HepG2 (cell line): Measurements from ENCODE around the gene PGAP3. TPM values are rescaled to one million over a fixed set of nuclear protein-coding genes. Genes with fewer than 3 reads are reported as not detected.

ENCODE experiments used
- ATAD3A ChIP-seq: sonication (generic); formaldehyde crosslinking; IDR thresholded peaks from 2 replicates; pipeline ENCODE4 v1.4.0; 2020; ENCODE audit warnings: missing genetic modification reagents
- CAMTA2 ChIP-seq: sonication (generic); formaldehyde crosslinking; IDR thresholded peaks from 2 replicates; pipeline ENCODE4 v1.4.0; 2020; ENCODE audit warnings: mild to moderate bottlenecking, missing genetic modification reagents, borderline replicate concordance
- FOXO1 ChIP-seq: sonication (generic); formaldehyde crosslinking; IDR thresholded peaks from 2 replicates; pipeline ENCODE4 v1.4.0; 2020; ENCODE audit warnings: missing genetic modification reagents
- MAFK ChIP-seq, 2 experiments: IDR thresholded peaks in 1 of 2; conservative IDR thresholded peaks in 1 of 2; 2 replicates each; pipeline ENCODE4 v1.6.1; 2011; ENCODE audit warnings: improper control_type of control experiment in 2 of 2, low read length in 2 of 2
- NFE2L1 ChIP-seq: sonication (generic); formaldehyde crosslinking; IDR thresholded peaks from 2 replicates; pipeline ENCODE4 v1.4.0; 2020; ENCODE audit warnings: missing genetic modification reagents, mild to moderate bottlenecking, borderline replicate concordance
- NR2F2 ChIP-seq: IDR thresholded peaks from 2 replicates; pipeline ENCODE4 v1.6.1; 2012; ENCODE audit warnings: low read depth, inconsistent platforms, borderline replicate concordance
- ONECUT2 ChIP-seq: sonication (generic); formaldehyde crosslinking; IDR thresholded peaks from 2 replicates; pipeline ENCODE4 v1.4.0; 2020; ENCODE audit warnings: missing genetic modification reagents
- REL ChIP-seq: sonication (generic); formaldehyde crosslinking; conservative IDR thresholded peaks from 2 replicates; pipeline ENCODE4 v1.8.0; 2022; ENCODE audit warnings: mild to moderate bottlenecking, missing genetic modification reagents, moderate library complexity
- RFX5 ChIP-seq: IDR thresholded peaks from 2 replicates; pipeline ENCODE4 v1.6.1; 2011; ENCODE audit warnings: low read depth, low read length, improper control_type of control experiment
- STAG1 ChIP-seq: sonication (generic); formaldehyde crosslinking; IDR thresholded peaks from 2 replicates; pipeline ENCODE4 v1.4.0; 2020; ENCODE audit warnings: missing genetic modification reagents
- THAP11 ChIP-seq: IDR thresholded peaks from 2 replicates; pipeline ENCODE4 v1.6.1; 2016; ENCODE audit warnings: missing biosample characterization, missing genetic modification reagents
- TOPORS ChIP-seq: sonication (generic); formaldehyde crosslinking; IDR thresholded peaks from 2 replicates; pipeline ENCODE4 v1.8.0; 2023; ENCODE audit warnings: mild to moderate bottlenecking, missing genetic modification reagents
- WIZ ChIP-seq: sonication (generic); formaldehyde crosslinking; IDR thresholded peaks from 2 replicates; pipeline ENCODE4 v1.5.1; 2020; ENCODE audit warnings: mild to moderate bottlenecking, missing genetic modification reagents
- ZNF225 ChIP-seq: sonication (generic); formaldehyde crosslinking; IDR thresholded peaks from 2 replicates; pipeline ENCODE4 v1.4.0; 2020; ENCODE audit warnings: mild to moderate bottlenecking, missing genetic modification reagents
- ZNF274 ChIP-seq: sonication (generic); formaldehyde crosslinking; IDR thresholded peaks from 2 replicates; pipeline ENCODE4 v1.5.1; 2020; ENCODE audit warnings: mild to moderate bottlenecking, missing genetic modification reagents
- ZNF275 ChIP-seq: sonication (generic); formaldehyde crosslinking; IDR thresholded peaks from 2 replicates; pipeline ENCODE4 v1.8.0; 2022; ENCODE audit warnings: missing genetic modification reagents, mild to moderate bottlenecking, inconsistent platforms, borderline replicate concordance
- ZNF430 ChIP-seq: sonication (generic); formaldehyde crosslinking; IDR thresholded peaks from 2 replicates; pipeline ENCODE4 v1.9.0; 2021; ENCODE audit warnings: mild to moderate bottlenecking, missing genetic modification reagents
- ZNF513 ChIP-seq: sonication (generic); formaldehyde crosslinking; conservative IDR thresholded peaks from 2 replicates; pipeline ENCODE4 v1.5.0; 2020; ENCODE audit warnings: missing genetic modification reagents
- ZNF563 ChIP-seq: sonication (generic); formaldehyde crosslinking; IDR thresholded peaks from 2 replicates; pipeline ENCODE4 v1.8.0; 2022; ENCODE audit warnings: mild to moderate bottlenecking, moderate library complexity, missing genetic modification reagents
- ZNF75D ChIP-seq: sonication (generic); formaldehyde crosslinking; IDR thresholded peaks from 2 replicates; pipeline ENCODE4 v1.8.1; 2023; ENCODE audit warnings: missing genetic modification reagents, mild to moderate bottlenecking, borderline replicate concordance
- ZNF850 ChIP-seq: sonication (generic); formaldehyde crosslinking; conservative IDR thresholded peaks from 2 replicates; pipeline ENCODE4 v1.9.0; 2021; ENCODE audit warnings: mild to moderate bottlenecking, missing genetic modification reagents
- polyA plus RNA-seq, 8 experiments: library from polyadenylated mRNA; depleted of rRNA in 3 of 8; stranded (reverse) in 7 of 8; unstranded in 1 of 8; fragments of >200 nt; fragmentation: Illumina TruSeq in 4 of 8; extraction: Trizol in 4 of 8; gene quantifications; 2 replicates each; pipeline versions ENCODE4 v1.2.1 to v1.2.3, GENCODE V29; 2011 to 2016; ENCODE audit warnings: low read depth in 4 of 8, missing spikeins in 1 of 8, mixed read lengths in 1 of 8; ENCODE audit not compliant: insufficient read depth in 1 of 8
- total RNA-seq, 5 experiments: library from RNA; depleted of rRNA; stranded (reverse); fragments of >200 nt; fragmentation: Illumina TruSeq; extraction: Trizol; gene quantifications; 2 replicates each; pipeline ENCODE4 v1.2.3, GENCODE V29; 2016; ENCODE audit warnings: low read depth in 1 of 5
- TF ChIP-seq, protein P1 (sequence below): IDR thresholded peaks from 2 replicates; pipeline ENCODE4 v1.6.1; 2012; ENCODE audit warnings: low read depth, low read length, improper control_type of control experiment
- TF ChIP-seq, protein P2 (sequence below): sonication (generic); formaldehyde crosslinking; IDR thresholded peaks from 2 replicates; pipeline ENCODE4 v1.8.1; 2023; ENCODE audit warnings: mild to moderate bottlenecking, missing genetic modification reagents
- TF ChIP-seq, protein P3 (sequence below): sonication (generic); formaldehyde crosslinking; IDR thresholded peaks from 2 replicates; pipeline ENCODE4 v1.4.0; 2020; ENCODE audit warnings: mild to moderate bottlenecking, low read depth, missing genetic modification reagents

PGAP3 gene
- total and polyA plus RNA-seq, 2 of the 13 experiments (the other 11 are each of a cell fraction or from before 2014, with no cell fraction given) = 11.9 to 14.6 TPM

DNA sequence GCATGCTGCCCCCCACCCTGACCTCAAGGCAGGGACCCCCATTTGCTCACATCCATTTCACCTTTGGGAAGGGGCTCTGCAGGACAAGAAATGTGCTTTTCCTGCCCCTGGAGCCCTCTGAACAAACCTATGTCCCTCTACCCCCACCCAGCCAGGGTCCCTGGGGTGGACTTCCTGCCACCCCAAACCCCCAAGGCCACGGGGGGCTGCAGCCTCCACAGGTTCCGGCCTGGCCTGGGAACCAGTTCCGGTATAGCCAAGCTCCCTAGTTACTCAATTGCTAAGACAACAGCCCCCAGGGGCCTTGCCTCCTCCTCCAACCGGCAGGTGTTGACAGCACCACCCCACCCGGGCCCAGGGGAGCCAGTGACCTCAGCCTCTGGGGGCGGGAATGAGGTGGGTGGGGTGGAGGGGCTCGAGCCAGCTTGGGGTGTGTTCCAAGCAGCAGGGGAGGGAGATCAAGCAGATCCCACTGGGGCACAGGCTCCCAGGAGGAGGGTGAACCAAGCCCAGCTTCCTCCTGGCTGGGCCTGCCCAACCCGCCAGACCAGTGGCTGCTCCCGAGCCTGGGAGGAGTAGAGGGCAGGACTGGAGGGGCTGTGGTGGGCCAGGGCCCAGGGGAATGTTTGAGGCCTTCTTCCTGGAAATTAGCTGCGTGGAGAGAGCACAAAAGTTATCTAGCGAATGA is 13.0 kb downstream of the PGAP3 start (continued):
- TF ChIP-seq, protein P1, sequence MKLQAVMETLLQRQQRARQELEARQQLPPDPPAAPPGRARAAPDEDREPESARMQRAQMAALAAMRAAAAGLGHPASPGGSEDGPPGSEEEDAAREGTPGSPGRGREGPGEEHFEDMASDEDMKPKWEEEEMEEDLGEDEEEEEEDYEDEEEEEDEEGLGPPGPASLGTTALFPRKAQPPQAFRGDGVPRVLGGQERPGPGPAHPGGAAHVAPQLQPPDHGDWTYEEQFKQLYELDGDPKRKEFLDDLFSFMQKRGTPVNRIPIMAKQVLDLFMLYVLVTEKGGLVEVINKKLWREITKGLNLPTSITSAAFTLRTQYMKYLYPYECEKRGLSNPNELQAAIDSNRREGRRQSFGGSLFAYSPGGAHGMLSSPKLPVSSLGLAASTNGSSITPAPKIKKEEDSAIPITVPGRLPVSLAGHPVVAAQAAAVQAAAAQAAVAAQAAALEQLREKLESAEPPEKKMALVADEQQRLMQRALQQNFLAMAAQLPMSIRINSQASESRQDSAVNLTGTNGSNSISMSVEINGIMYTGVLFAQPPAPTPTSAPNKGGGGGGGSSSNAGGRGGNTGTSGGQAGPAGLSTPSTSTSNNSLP = no peak
- TF ChIP-seq FOXO1 (peak; percentile 53; the same call in 1 of the 2 replicates), STAG1 (CRISPR knock-in tag) (no peak), ZNF513 (no peak), ZNF850 (CRISPR knock-in tag) (no peak), THAP11 (CRISPR knock-in tag) (peak; percentile 66; the same call in 1 of the 2 replicates), ZNF225 (no peak), ATAD3A (CRISPR knock-in tag) (no peak), ZNF563 (CRISPR knock-in tag) (peak; percentile 53; the same call in 1 of the 2 replicates), MAFK (conservative IDR thresholded peaks at IDR 0.05 in 1 of 2, IDR thresholded peaks at IDR 0.05 in 1 of 2; ENCODE audit: low read length in 2 of 2) (no peak), NFE2L1 (CRISPR knock-in tag) (no peak), REL (0 out of 2 replicates have a peak, but pooled peaks have one; percentile 41), CAMTA2 (CRISPR knock-in tag) (no peak), WIZ (peak; percentile 57; the same call in 1 of the 2 replicates), ZNF75D (CRISPR knock-in tag) (no peak), ZNF274 (CRISPR knock-in tag) (no peak; the same call in 1 of the 2 replicates), TOPORS (no peak), NR2F2 (no peak), ZNF430 (CRISPR knock-in tag) (peak; percentile 64; the same call in 1 of the 2 replicates), RFX5 (no peak), ZNF275 (no peak), ONECUT2 (CRISPR knock-in tag) (no peak)
- TF ChIP-seq, protein P2, sequence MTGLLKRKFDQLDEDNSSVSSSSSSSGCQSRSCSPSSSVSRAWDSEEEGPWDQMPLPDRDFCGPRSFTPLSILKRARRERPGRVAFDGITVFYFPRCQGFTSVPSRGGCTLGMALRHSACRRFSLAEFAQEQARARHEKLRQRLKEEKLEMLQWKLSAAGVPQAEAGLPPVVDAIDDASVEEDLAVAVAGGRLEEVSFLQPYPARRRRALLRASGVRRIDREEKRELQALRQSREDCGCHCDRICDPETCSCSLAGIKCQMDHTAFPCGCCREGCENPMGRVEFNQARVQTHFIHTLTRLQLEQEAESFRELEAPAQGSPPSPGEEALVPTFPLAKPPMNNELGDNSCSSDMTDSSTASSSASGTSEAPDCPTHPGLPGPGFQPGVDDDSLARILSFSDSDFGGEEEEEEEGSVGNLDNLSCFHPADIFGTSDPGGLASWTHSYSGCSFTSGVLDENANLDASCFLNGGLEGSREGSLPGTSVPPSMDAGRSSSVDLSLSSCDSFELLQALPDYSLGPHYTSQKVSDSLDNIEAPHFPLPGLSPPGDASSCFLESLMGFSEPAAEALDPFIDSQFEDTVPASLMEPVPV (CRISPR knock-in tag) = peak; percentile 86
- TF ChIP-seq, protein P3, sequence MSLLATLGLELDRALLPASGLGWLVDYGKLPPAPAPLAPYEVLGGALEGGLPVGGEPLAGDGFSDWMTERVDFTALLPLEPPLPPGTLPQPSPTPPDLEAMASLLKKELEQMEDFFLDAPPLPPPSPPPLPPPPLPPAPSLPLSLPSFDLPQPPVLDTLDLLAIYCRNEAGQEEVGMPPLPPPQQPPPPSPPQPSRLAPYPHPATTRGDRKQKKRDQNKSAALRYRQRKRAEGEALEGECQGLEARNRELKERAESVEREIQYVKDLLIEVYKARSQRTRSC (CRISPR knock-in tag) = no peak
